ENCODE measurements around the gene MANEAL. TPM values are rescaled to one million over a fixed set of nuclear protein-coding genes. Genes with fewer than 3 reads are reported as not detected.

Gene MANEAL
- 0.32 and 0.65 TPM in 2 replicates for polyA plus RNA-seq (2011; rRNA removed)
- 0.17 and 0.83 TPM in 2 replicates for polyA minus RNA-seq (2011; rRNA and poly(A)+ RNA removed)

GRCh38 chr1:37793773-37794371 lies at the start of gene MANEAL:
Gene MANEAL, plus strand, starts transcription at chr1:37793847. Its CDS starts 336 bp downstream, at chr1:37794183.
- CTCF ChIA-PET, result no interaction called here
- POLR2A ChIA-PET, result no interaction called here

GRCh38 chr1:37746806-37747205 lies 46.8 kb upstream of the MANEAL start:
- Histone ChIP-seq H3K4me3 (ENCODE audit: low read depth, low read length) (no peak overlapping the region), H3K9me3 (ENCODE audit: control insufficient read depth, insufficient read depth, low read length) (peaks cover 6% of the 10 kb centered on the region; the same call in 1 of the 2 replicates), H3K27me3 (ENCODE audit: control insufficient read depth, insufficient read depth, low read length) (peaks cover 5% of the 10 kb centered on the region), H3K27ac (ENCODE audit: low read depth, low read length) (no peak overlapping the region)
- DNase-seq (ENCODE audit: low read depth, low spot score), result no peak
- POLR2A ChIA-PET, result no interaction called here
- CTCF ChIA-PET, result no interaction called here
- no peak for TF ChIP-seq CTCF (IDR thresholded peaks at IDR 0.05; ENCODE audit: low read depth, low read length)

More at GRCh38 chr1:37793773-37794371, at the start of gene MANEAL:
- Histone ChIP-seq H3K27ac (ENCODE audit: low read depth, low read length) (no peak within 1 kb of the TSS), H3K9me3 (ENCODE audit: control insufficient read depth, insufficient read depth, low read length) (no peaks in the 10 kb centered on the region; the same call in 1 of the 2 replicates), H3K27me3 (ENCODE audit: control insufficient read depth, insufficient read depth, low read length) (peaks cover 20% of the 10 kb centered on the region), H3K4me3 (ENCODE audit: low read depth, low read length) (peak within 1 kb of the TSS; percentile 57)
- no peak for DNase-seq (ENCODE audit: low read depth, low spot score)
- TF ChIP-seq CTCF (IDR thresholded peaks at IDR 0.05; ENCODE audit: low read depth, low read length), result no peak

- no peak for DNase-seq (ENCODE audit: low read depth, low spot score)
- H3K27me3 ChIP-seq (ENCODE audit: control insufficient read depth, insufficient read depth, low read length), result peaks cover 13% of the 10 kb centered on the region
- H3K27ac ChIP-seq (ENCODE audit: low read depth, low read length), result no peak overlapping the region
- ChIA-PET CTCF (no interaction called here), POLR2A (no interaction called here)
- H3K4me3 ChIP-seq (ENCODE audit: low read depth, low read length), result no peak overlapping the region
- TF ChIP-seq CTCF (IDR thresholded peaks at IDR 0.05; ENCODE audit: low read depth, low read length), result no peak
- peaks cover 6% of the 10 kb centered on the region; the same call in 1 of the 2 replicates for H3K9me3 ChIP-seq (ENCODE audit: control insufficient read depth, insufficient read depth, low read length)
These were observed 45.1 kb upstream of the MANEAL start for GRCh38 chr1:37748565-37748964.

- POLR2A ChIA-PET, result no interaction called here
- Histone ChIP-seq H3K27me3 (ENCODE audit: control insufficient read depth, insufficient read depth, low read length) (peaks cover 23% of the 10 kb centered on the region), H3K9me3 (ENCODE audit: control insufficient read depth, insufficient read depth, low read length) (peaks cover 4% of the 10 kb centered on the region; the same call in 1 of the 2 replicates), H3K27ac (ENCODE audit: low read depth, low read length) (no peak overlapping the region), H3K4me3 (ENCODE audit: low read depth, low read length) (no peak overlapping the region)
- CTCF ChIA-PET, result no interaction called here
- no peak for DNase-seq (ENCODE audit: low read depth, low spot score)
- TF ChIP-seq CTCF (IDR thresholded peaks at IDR 0.05; ENCODE audit: low read depth, low read length), result no peak
These were observed 41.4 kb upstream of the MANEAL start for GRCh38 chr1:37752213-37752582.

GRCh38 chr1:37752583-37753471 lies 40.8 kb upstream of the MANEAL start:
- H3K9me3 ChIP-seq (ENCODE audit: control insufficient read depth, insufficient read depth, low read length), result no peaks in the 10 kb centered on the region
- peaks cover 27% of the 10 kb centered on the region for H3K27me3 ChIP-seq (ENCODE audit: control insufficient read depth, insufficient read depth, low read length)
- TF ChIP-seq CTCF (IDR thresholded peaks at IDR 0.05; ENCODE audit: low read depth, low read length), result no peak
- POLR2A ChIA-PET, result no interaction called here
- DNase-seq (ENCODE audit: low read depth, low spot score), result no peak
- H3K4me3 ChIP-seq (ENCODE audit: low read depth, low read length), result no peak overlapping the region
- H3K27ac ChIP-seq (ENCODE audit: low read depth, low read length), result no peak overlapping the region
- CTCF ChIA-PET, result no interaction called here

All from AG04450 (cell line).